Measurements from ENCODE around the gene TSHR. TPM values are rescaled to one million over a fixed set of nuclear protein-coding genes. Genes with fewer than 3 reads are reported as not detected.

TSHR gene
- total RNA-seq, 1 experiment from 2014 or later = not detected

DNA sequence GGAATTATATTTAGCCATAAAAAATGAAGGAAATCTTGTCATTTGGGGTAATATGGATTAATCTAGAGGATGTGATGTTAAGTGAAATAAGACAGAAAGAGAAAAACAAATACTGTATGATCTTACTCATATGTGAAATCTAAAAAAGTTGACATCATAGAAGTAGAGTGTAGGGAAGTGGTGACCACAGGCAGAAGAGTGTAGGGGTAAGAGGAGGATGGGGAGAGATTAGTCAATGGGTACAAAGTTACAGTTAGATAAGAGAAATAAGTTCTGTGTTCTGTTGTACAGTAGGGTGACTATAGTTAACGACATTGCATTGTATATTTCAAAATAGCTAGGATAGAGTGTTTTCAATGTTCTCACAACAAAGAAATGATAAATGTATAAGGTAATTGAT lies 87.0 kb downstream of the TSHR start:
- intact Hi-C loops (cut with micrococcal nuclease) = no loop called here
- no peak for DNase-seq (ENCODE audit: low read depth, low spot score)
- H3K27ac ChIP-seq (ENCODE audit: low read depth, low read length) = no peak overlapping the region
- H3K4me1 ChIP-seq (ENCODE audit: control insufficient read depth in 1 of 2, insufficient read depth in 2 of 2, low read length in 2 of 2) = no peaks in the 10 kb centered on the region
- no peak overlapping the region for H3K9ac ChIP-seq (ENCODE audit: low read length)
- no peaks in the 10 kb centered on the region for H3K9me2 ChIP-seq (ENCODE audit: insufficient read depth)
- ATAC-seq = no peak
- POLR2A ChIA-PET = no interaction called here
- no peaks in the 10 kb centered on the region for H3K9me3 ChIP-seq (ENCODE audit: control insufficient read depth in 1 of 2, insufficient read depth in 1 of 2, low read depth in 1 of 2, low read length in 2 of 2)
- H4K20me1 ChIP-seq (ENCODE audit: insufficient read depth) = no peaks in the 10 kb centered on the region
- no peaks in the 10 kb centered on the region for H3K36me3 ChIP-seq (ENCODE audit: control insufficient read depth in 1 of 2, insufficient read depth in 2 of 2, low read length in 2 of 2)
- H3K27me3 ChIP-seq (ENCODE audit: insufficient read depth, low read length) = no peaks in the 10 kb centered on the region
- H3K4me2 ChIP-seq (ENCODE audit: low read length) = no peak overlapping the region
- TF ChIP-seq POLR2AphosphoS5 (IDR thresholded peaks at IDR 0.05; ENCODE audit: low read depth, low read length) = no peak
- no peak for TF ChIP-seq ELF1 (IDR thresholded peaks at IDR 0.05; ENCODE audit: borderline replicate concordance, low read depth)
- no peak for TF ChIP-seq POLR2A (IDR thresholded peaks at IDR 0.05; ENCODE audit: borderline replicate concordance, extremely low read depth, insufficient read depth, insufficient read length)
- CTCF ChIA-PET = interaction anchor here (0.8 kb wide), 1 partner anchor 121 kb away, joined by 3 read pairs; no protein-coding TSS in a partner anchor
- H3K79me2 ChIP-seq (ENCODE audit: insufficient read depth, low read length) = no peaks in the 10 kb centered on the region
- no TSS peak for BruUV-seq (replicated peaks)
- RAD21 ChIA-PET (ENCODE audit: low non-redundant PET in 1 of 2, low total read pairs in 2 of 2, uncharacterized antibody in 2 of 2, unreplicated experiment in 2 of 2) = no interaction called here
- no peak overlapping the region for H2AFZ ChIP-seq (ENCODE audit: low read depth, low read length, poor library complexity, severe bottlenecking)
- H3K4me3 ChIP-seq (replicated peaks in 1 of 2; ENCODE audit: low read depth in 1 of 2, low read length in 2 of 2) = no peak overlapping the region

DNA sequence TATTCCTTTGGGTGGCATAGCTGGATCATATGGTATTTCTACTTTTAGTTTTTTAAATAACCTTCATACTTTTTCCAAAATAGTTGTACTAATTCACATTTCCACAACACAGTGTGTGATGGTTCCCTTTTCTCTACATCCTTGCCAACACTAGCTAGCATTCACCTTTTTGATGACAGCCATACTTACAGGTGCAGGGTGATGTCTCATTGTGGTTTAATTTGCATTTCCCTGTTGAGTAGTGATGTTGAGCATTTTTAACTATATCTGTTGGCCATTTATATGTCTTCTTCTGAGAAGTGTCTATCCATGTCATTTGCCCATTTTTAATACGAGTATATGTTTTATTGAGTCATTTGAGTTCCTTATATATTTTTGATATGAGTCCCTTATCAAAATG lies 96.1 kb downstream of the TSHR start:
- ChIA-PET RAD21 (ENCODE audit: low non-redundant PET in 1 of 2, low total read pairs in 2 of 2, uncharacterized antibody in 2 of 2, unreplicated experiment in 2 of 2) (no interaction called here), CTCF (no interaction called here), POLR2A (no interaction called here)
- H3K36me3 ChIP-seq (ENCODE audit: control insufficient read depth in 1 of 2, insufficient read depth in 2 of 2, low read length in 2 of 2) = no peaks in the 10 kb centered on the region
- TF ChIP-seq, protein P1, sequence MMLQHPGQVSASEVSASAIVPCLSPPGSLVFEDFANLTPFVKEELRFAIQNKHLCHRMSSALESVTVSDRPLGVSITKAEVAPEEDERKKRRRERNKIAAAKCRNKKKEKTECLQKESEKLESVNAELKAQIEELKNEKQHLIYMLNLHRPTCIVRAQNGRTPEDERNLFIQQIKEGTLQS (IDR thresholded peaks at IDR 0.05) = no peak
- no peak for TF ChIP-seq REST (IDR thresholded peaks at IDR 0.05; ENCODE audit: low read depth)
- no peak for TF ChIP-seq CTCF (IDR thresholded peaks at IDR 0.05 in 2 of 3, conservative IDR thresholded peaks at IDR 0.05 in 1 of 3; ENCODE audit: borderline replicate concordance in 1 of 3, insufficient read depth in 1 of 3, low read depth in 2 of 3, low read length in 2 of 3)
- no peak for TF ChIP-seq EGR1 (IDR thresholded peaks at IDR 0.05; ENCODE audit: low read depth)
- TF ChIP-seq, protein P2, sequence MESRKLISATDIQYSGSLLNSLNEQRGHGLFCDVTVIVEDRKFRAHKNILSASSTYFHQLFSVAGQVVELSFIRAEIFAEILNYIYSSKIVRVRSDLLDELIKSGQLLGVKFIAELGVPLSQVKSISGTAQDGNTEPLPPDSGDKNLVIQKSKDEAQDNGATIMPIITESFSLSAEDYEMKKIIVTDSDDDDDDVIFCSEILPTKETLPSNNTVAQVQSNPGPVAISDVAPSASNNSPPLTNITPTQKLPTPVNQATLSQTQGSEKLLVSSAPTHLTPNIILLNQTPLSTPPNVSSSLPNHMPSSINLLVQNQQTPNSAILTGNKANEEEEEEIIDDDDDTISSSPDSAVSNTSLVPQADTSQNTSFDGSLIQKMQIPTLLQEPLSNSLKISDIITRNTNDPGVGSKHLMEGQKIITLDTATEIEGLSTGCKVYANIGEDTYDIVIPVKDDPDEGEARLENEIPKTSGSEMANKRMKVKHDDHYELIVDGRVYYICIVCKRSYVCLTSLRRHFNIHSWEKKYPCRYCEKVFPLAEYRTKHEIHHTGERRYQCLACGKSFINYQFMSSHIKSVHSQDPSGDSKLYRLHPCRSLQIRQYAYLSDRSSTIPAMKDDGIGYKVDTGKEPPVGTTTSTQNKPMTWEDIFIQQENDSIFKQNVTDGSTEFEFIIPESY (IDR thresholded peaks at IDR 0.05; ENCODE audit: extremely low read depth, insufficient replicate concordance, low read length) = no peak
- no peak for TF ChIP-seq CBX3 (IDR thresholded peaks at IDR 0.05; ENCODE audit: low read depth)
- TF ChIP-seq SRF (IDR thresholded peaks at IDR 0.05; ENCODE audit: low read depth) = no peak
- no peak for TF ChIP-seq YY1 (IDR thresholded peaks at IDR 0.05; ENCODE audit: extremely low read depth, insufficient replicate concordance, low read depth, low read length)
- TF ChIP-seq FOSL1 (IDR thresholded peaks at IDR 0.05; ENCODE audit: low read depth) = no peak
- no TSS peak for BruUV-seq (replicated peaks)
- no peaks in the 10 kb centered on the region for H3K27me3 ChIP-seq (ENCODE audit: insufficient read depth, low read length)
- ATAC-seq (no peak), DNase-seq (ENCODE audit: low read depth, low spot score) (no peak)
- H4K20me1 ChIP-seq (ENCODE audit: insufficient read depth) = no peaks in the 10 kb centered on the region
- no peaks in the 10 kb centered on the region for H3K9me2 ChIP-seq (ENCODE audit: insufficient read depth)
- no peaks in the 10 kb centered on the region for H3K9me3 ChIP-seq (ENCODE audit: control insufficient read depth in 1 of 2, insufficient read depth in 1 of 2, low read depth in 1 of 2, low read length in 2 of 2)
- H2AFZ ChIP-seq (ENCODE audit: low read depth, low read length, poor library complexity, severe bottlenecking) = no peak overlapping the region
- no peaks in the 10 kb centered on the region for H3K4me1 ChIP-seq (ENCODE audit: control insufficient read depth in 1 of 2, insufficient read depth in 2 of 2, low read length in 2 of 2)
- no peaks in the 10 kb centered on the region for H3K79me2 ChIP-seq (ENCODE audit: insufficient read depth, low read length)
- H3K4me3 ChIP-seq (replicated peaks in 1 of 2; ENCODE audit: low read depth in 1 of 2, low read length in 2 of 2) = no peak overlapping the region
- H3K9ac ChIP-seq (ENCODE audit: low read length) = no peak overlapping the region
- intact Hi-C loops (cut with micrococcal nuclease) = no loop called here
- H3K27ac ChIP-seq (ENCODE audit: low read depth, low read length) = no peak overlapping the region
- no peak overlapping the region for H3K4me2 ChIP-seq (ENCODE audit: low read length)

All from HCT116 (cell line).